ENCODE results near the gene CAMTA1. TPM values are rescaled to one million over a fixed set of nuclear protein-coding genes. Genes with fewer than 3 reads are reported as not detected.

The CAMTA1 gene
- polyA plus RNA-seq, 1 donor from 2014 or later = 162 TPM

- no peak overlapping the region for H3K9ac ChIP-seq (ENCODE audit: low read length)
- H3K79me2 ChIP-seq (replicated peaks; ENCODE audit: insufficient read depth, low read length) = no peaks in the 10 kb centered on the region
- H3K27me3 ChIP-seq (ENCODE audit: insufficient read depth, low read depth, low read length) = no peaks in the 10 kb centered on the region
- H2AFZ ChIP-seq (ENCODE audit: low read depth, low read length) = no peak overlapping the region
- H3K4me3 ChIP-seq (ENCODE audit: low read length) = no peak overlapping the region
- no peaks in the 10 kb centered on the region for H3K9me3 ChIP-seq (ENCODE audit: low read length)
- no peak overlapping the region for H3K27ac ChIP-seq (ENCODE audit: low read length)
- H4K20me1 ChIP-seq (ENCODE audit: insufficient read depth) = no peaks in the 10 kb centered on the region
- no peak for TF ChIP-seq RAD21 (conservative IDR thresholded peaks at IDR 0.05)
- no peak for TF ChIP-seq POLR2AphosphoS5 (IDR thresholded peaks at IDR 0.05)
- no peak for TF ChIP-seq SMC3 (conservative IDR thresholded peaks at IDR 0.05; ENCODE audit: poor library complexity)
- TF ChIP-seq EZH2 (IDR thresholded peaks at IDR 0.05; ENCODE audit: borderline replicate concordance, insufficient read depth, low read length, poor library complexity, severe bottlenecking) = no peak
- TF ChIP-seq CTCF (IDR thresholded peaks at IDR 0.05; ENCODE audit: poor library complexity, severe bottlenecking) = no peak
- TF ChIP-seq TAF1 (IDR thresholded peaks at IDR 0.05; ENCODE audit: low read depth) = no peak
- TF ChIP-seq EP300 (conservative IDR thresholded peaks at IDR 0.05; ENCODE audit: poor library complexity, severe bottlenecking) = no peak
- TF ChIP-seq REST (IDR thresholded peaks at IDR 0.05; ENCODE audit: borderline replicate concordance) = no peak
- no peak for TF ChIP-seq MXI1 (conservative IDR thresholded peaks at IDR 0.05; ENCODE audit: poor library complexity, severe bottlenecking)
- H3K4me2 ChIP-seq (ENCODE audit: low read length) = no peak overlapping the region
- no peaks in the 10 kb centered on the region for H3F3A ChIP-seq (ENCODE audit: insufficient read depth, low read length, poor library complexity, severe bottlenecking)
- no peaks in the 10 kb centered on the region for H3K36me3 ChIP-seq (ENCODE audit: insufficient read depth, low read length)
- no peaks in the 10 kb centered on the region for H3K9me2 ChIP-seq (ENCODE audit: insufficient read depth, low read length)
Measured at GRCh38 chr1:7252411-7253117, 467.3 kb downstream of the CAMTA1 start.

GRCh38 chr1:7253118-7253480, 467.8 kb downstream of the CAMTA1 start:
- TF ChIP-seq TAF1 (IDR thresholded peaks at IDR 0.05; ENCODE audit: low read depth) (no peak), POLR2AphosphoS5 (IDR thresholded peaks at IDR 0.05) (no peak), MXI1 (conservative IDR thresholded peaks at IDR 0.05; ENCODE audit: poor library complexity, severe bottlenecking) (no peak), REST (IDR thresholded peaks at IDR 0.05; ENCODE audit: borderline replicate concordance) (no peak), SMC3 (conservative IDR thresholded peaks at IDR 0.05; ENCODE audit: poor library complexity) (no peak), EZH2 (IDR thresholded peaks at IDR 0.05; ENCODE audit: borderline replicate concordance, insufficient read depth, low read length, poor library complexity, severe bottlenecking) (no peak), EP300 (conservative IDR thresholded peaks at IDR 0.05; ENCODE audit: poor library complexity, severe bottlenecking) (no peak), RAD21 (conservative IDR thresholded peaks at IDR 0.05) (no peak), CTCF (IDR thresholded peaks at IDR 0.05; ENCODE audit: poor library complexity, severe bottlenecking) (no peak)
- no peak overlapping the region for H3K9ac ChIP-seq (ENCODE audit: low read length)
- H3K27me3 ChIP-seq (ENCODE audit: insufficient read depth, low read depth, low read length) = no peaks in the 10 kb centered on the region
- no peak overlapping the region for H3K4me2 ChIP-seq (ENCODE audit: low read length)
- H3K36me3 ChIP-seq (ENCODE audit: insufficient read depth, low read length) = no peaks in the 10 kb centered on the region
- no peaks in the 10 kb centered on the region for H3F3A ChIP-seq (ENCODE audit: insufficient read depth, low read length, poor library complexity, severe bottlenecking)
- no peak overlapping the region for H3K4me3 ChIP-seq (ENCODE audit: low read length)
- H3K79me2 ChIP-seq (replicated peaks; ENCODE audit: insufficient read depth, low read length) = no peaks in the 10 kb centered on the region
- no peak overlapping the region for H3K27ac ChIP-seq (ENCODE audit: low read length)
- no peaks in the 10 kb centered on the region for H3K9me2 ChIP-seq (ENCODE audit: insufficient read depth, low read length)
- no peaks in the 10 kb centered on the region for H4K20me1 ChIP-seq (ENCODE audit: insufficient read depth)
- no peak overlapping the region for H2AFZ ChIP-seq (ENCODE audit: low read depth, low read length)
- H3K9me3 ChIP-seq (ENCODE audit: low read length) = no peaks in the 10 kb centered on the region

Data from neural cell (in vitro differentiated cells).